Natural killer cell treated with Interleukin-12 subunit alpha and Interleukin-12 subunit beta and Interleukin-15 and Interleukin-18, amount 100 ng/mL, for 72 hours (primary cell): ENCODE measurements around the gene LY9. TPM values are rescaled to one million over a fixed set of nuclear protein-coding genes. Genes with fewer than 3 reads are reported as not detected.
"Not testable (repeated sequence)": the region's sequence is repeated elsewhere in the genome, so short reads cannot be mapped to it uniquely, and the experiment has no call there.

Experiments used
- ATAC-seq, 2 donors: fragments of 150-1000 bp; cut with Tn5 transposase in 1 of 2; sonication (Bioruptor Pico), chemical (Tn5 transposase) in 1 of 2; 2 replicates each; pipeline ENCODE4 v1.10.0; 2021
- DNase-seq: peaks from one replicate; pipeline ENCODE4 v3.0.0; 2022; ENCODE audit warnings: low spot score
- H3K27ac Mint-ChIP-seq, 2 donors: 1 replicate in 1 of 2; 2 replicates in 1 of 2; pipeline ENCODE4 v1.8.0; 2022; ENCODE audit warnings: mixed read lengths in 2 of 2, mild to moderate bottlenecking in 1 of 2, moderate library complexity in 1 of 2
- H3K27me3 Mint-ChIP-seq, 2 donors: 1 replicate in 1 of 2; 2 replicates in 1 of 2; pipeline ENCODE4 v1.8.0; 2022; ENCODE audit warnings: mixed read lengths in 2 of 2
- H3K36me3 Mint-ChIP-seq: one replicate; pipeline ENCODE4 v1.8.0; 2022; ENCODE audit warnings: mixed read lengths
- H3K4me1 Mint-ChIP-seq, 2 donors: 1 replicate in 1 of 2; 2 replicates in 1 of 2; pipeline ENCODE4 v1.8.0; 2022; ENCODE audit warnings: low read depth in 2 of 2, mixed read lengths in 2 of 2, mild to moderate bottlenecking in 1 of 2
- H3K4me3 Mint-ChIP-seq: one replicate; pipeline ENCODE4 v1.8.0; 2022; ENCODE audit warnings: mixed read lengths
- H3K9me3 Mint-ChIP-seq: 2 replicates; pipeline ENCODE4 v1.8.0; 2022; ENCODE audit warnings: mixed read lengths
- total RNA-seq, 2 donors: library from RNA; stranded (reverse); gene quantifications; one replicate each; pipeline ENCODE4 v1.2.3, GENCODE V29; 2022

The LY9 gene
- total RNA-seq, 2 donors from 2014 or later, result 0.92 to 1.2 TPM

DNA sequence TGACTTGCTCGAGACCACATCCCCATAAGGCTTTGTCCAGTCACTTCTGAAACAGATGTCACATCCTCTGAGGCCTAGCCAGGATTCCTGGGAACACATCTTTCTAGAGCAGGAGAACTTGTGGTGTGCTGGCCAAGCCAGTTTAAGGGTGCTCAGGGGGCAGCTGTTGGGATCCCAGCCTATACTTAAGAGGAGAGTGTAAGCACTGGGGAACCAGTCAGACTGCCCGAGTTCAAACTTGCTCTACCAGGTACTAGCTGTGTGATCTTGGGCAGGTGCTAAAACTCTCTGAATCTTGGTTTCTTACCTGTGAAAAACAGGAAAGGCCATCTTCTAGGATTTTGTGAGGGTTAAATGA lies 15.6 kb upstream of the LY9 start:
- no peak for DNase-seq
- no peaks in the 10 kb centered on the region for H3K36me3 Mint-ChIP-seq
- peaks cover 23 to 32% of the 10 kb centered on the region in 2 donors for H3K4me1 Mint-ChIP-seq
- H3K4me3 Mint-ChIP-seq, result no peak overlapping the region
- no peaks in the 10 kb centered on the region for H3K9me3 Mint-ChIP-seq
- H3K27me3 Mint-ChIP-seq, result peaks cover 0 to 2% of the 10 kb centered on the region in 2 donors
- no peak for ATAC-seq
- H3K27ac Mint-ChIP-seq, result no peak overlapping the region

DNA sequence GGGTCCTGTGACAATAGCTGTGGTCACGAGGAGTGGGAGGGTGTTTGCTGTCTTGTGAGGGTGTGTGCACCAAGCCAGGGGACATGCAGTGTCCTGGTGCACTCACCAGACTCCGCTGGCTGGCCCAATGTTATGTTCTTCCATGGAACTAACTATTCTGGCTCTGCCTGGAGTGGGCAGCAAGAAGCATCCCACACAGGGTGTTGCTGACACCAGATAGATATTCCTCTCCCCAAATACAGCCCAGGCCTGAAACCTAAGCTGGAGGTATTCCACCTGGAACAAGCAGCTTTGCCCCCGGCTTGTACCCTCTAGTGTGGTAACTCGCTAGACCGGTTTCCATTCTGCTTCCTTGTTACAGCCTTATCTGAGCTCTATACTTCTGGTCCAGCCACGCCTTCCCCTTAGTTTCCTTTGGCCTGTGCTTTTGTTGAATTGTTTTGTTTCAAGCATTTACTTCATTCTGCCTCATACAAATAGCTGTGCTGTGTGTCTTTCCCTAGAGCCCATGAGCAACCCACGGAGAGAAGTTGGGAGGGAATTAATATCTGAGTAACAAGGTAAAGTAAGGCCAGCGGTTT lies 14.7 kb upstream of the LY9 start:
- peaks cover 21 to 23% of the 10 kb centered on the region in 2 donors for H3K4me1 Mint-ChIP-seq
- peak overlapping the region; percentile 66 for H3K4me3 Mint-ChIP-seq
- peaks cover 0 to 2% of the 10 kb centered on the region in 2 donors for H3K27me3 Mint-ChIP-seq
- peak overlapping the region; percentile 78 to 89 for H3K27ac Mint-ChIP-seq
- ATAC-seq (no peak), DNase-seq (no peak)
- no peaks in the 10 kb centered on the region for H3K36me3 Mint-ChIP-seq
- H3K9me3 Mint-ChIP-seq, result no peaks in the 10 kb centered on the region

DNA sequence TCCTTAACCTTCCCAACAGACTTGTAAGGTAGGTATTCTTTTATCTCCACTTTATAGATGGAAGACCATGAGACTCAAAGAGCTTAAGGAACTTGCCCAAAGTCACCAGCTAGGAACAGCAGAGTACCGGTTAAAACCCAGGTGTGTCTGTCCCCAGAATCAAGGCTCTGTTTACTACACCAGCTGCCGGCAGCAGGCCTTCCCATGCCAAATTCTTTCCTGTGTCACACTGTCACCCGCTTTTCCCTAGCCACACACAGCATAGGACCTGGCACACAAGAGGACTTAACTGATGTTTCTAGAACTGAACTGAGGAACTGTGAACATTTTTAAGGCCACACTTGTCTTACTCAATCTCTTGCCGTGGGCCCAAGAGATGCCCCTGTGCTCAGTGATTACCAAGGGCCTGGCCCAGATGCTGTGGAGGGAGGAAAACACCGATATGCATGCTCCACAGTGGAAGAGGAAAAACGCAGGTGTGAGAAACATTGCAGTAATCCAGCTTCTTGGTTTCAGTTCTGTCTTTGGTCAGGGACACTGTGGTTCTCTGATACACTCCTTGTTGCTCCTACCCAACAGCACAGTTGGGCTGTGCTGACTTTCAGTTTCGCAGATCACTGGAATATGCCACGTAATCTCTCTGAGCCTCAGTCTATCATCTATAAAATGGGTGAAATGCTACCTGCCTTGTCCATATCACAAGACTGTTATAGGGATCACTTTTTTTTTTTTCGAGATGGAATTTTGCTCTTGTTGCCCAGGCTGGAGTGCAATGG lies 13.9 kb upstream of the LY9 start:
- H3K9me3 Mint-ChIP-seq, result no peaks in the 10 kb centered on the region
- peak overlapping the region; percentile 66 for H3K4me3 Mint-ChIP-seq
- peaks cover 0 to 2% of the 10 kb centered on the region in 2 donors for H3K27me3 Mint-ChIP-seq
- H3K36me3 Mint-ChIP-seq, result no peaks in the 10 kb centered on the region
- peak overlapping the region; percentile 78 to 89 for H3K27ac Mint-ChIP-seq
- DNase-seq (no peak), ATAC-seq (peak; percentile 95)
- H3K4me1 Mint-ChIP-seq, result peaks cover 19 to 21% of the 10 kb centered on the region in 2 donors

DNA sequence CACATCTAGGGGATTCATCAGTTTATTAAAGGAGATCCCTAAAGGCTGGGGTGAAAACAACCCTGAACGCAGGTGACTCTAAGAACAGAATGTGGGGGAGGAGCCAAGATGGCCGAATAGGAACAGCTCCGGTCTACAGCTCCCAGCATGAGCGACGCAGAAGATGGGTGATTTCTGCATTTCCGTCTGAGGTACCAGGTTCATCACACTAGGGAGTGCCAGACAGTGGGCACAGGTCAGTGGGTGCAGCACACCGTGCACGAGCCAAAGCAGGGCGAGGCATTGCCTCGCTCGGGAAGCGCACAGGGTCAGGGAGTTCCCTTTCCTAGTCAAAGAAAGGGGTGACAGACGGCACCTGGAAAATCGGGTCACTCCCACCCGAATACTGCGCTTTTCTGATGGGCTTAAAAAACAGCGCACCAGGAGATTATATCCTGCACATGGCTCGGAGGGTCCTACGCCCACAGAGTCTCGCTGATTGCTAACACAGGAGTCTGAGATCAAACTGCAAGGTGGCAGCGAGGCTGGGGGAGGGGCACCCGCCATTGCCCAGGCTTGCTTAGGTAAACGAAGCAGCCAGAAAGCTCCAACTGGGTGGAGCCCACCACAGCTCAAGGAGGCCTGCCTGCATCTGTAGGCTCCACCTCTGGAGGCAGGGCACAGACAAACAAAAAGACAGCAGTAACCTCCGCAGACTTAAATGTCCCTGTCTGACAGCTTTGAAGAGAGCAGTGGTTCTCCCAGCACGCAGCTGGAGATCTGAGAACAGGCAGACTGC lies 12.8 kb upstream of the LY9 start:
- DNase-seq, H3K9me3 Mint-ChIP-seq: not testable (repeated sequence)
- H3K4me1 Mint-ChIP-seq, result peaks cover 12 to 15% of the 10 kb centered on the region in 2 donors

DNA sequence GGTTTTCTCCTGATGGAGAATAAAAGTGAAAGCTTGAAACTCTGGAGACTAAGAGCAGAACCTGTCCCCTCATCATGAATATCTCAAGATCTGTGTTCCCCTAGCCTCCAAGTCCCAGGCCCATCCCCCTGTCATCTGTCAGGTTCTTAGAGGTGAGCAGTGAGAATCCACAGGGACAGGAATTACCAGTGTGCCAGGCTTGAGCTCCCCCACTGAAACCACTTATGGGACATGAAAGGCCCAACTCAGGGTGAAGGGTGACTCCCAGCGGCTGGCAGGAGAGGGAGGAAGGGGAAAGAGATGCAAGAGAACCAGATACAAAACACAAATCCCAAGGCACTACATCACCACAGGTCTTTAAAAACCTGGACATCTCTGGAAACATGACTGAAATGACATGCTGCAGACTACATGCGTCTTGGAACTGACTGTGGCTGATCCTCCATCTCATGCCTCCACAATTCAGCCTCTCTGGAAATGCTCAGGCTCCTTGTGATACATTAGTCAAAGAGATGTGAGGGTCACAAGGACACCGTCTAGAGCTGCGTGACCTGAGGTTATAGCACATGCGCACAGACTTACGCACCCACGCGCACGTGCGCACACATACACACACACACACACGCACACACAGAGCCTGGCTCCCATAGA lies 6.8 kb upstream of the LY9 start:
- Mint-ChIP-seq H3K4me1 (peaks cover 2 to 6% of the 10 kb centered on the region in 2 donors), H3K4me3 (no peak overlapping the region), H3K27me3 (peaks cover 0 to 2% of the 10 kb centered on the region in 2 donors), H3K36me3 (no peaks in the 10 kb centered on the region), H3K9me3 (no peaks in the 10 kb centered on the region), H3K27ac (no peak overlapping the region)
- no peak for ATAC-seq
- DNase-seq, result no peak

More for the DNA sequence above, 12.8 kb upstream of the LY9 start:
- H3K27me3 Mint-ChIP-seq, H3K4me3 Mint-ChIP-seq, H3K36me3 Mint-ChIP-seq, ATAC-seq: not testable (repeated sequence)
- peak overlapping the region; percentile 78 to 89 for H3K27ac Mint-ChIP-seq

DNA sequence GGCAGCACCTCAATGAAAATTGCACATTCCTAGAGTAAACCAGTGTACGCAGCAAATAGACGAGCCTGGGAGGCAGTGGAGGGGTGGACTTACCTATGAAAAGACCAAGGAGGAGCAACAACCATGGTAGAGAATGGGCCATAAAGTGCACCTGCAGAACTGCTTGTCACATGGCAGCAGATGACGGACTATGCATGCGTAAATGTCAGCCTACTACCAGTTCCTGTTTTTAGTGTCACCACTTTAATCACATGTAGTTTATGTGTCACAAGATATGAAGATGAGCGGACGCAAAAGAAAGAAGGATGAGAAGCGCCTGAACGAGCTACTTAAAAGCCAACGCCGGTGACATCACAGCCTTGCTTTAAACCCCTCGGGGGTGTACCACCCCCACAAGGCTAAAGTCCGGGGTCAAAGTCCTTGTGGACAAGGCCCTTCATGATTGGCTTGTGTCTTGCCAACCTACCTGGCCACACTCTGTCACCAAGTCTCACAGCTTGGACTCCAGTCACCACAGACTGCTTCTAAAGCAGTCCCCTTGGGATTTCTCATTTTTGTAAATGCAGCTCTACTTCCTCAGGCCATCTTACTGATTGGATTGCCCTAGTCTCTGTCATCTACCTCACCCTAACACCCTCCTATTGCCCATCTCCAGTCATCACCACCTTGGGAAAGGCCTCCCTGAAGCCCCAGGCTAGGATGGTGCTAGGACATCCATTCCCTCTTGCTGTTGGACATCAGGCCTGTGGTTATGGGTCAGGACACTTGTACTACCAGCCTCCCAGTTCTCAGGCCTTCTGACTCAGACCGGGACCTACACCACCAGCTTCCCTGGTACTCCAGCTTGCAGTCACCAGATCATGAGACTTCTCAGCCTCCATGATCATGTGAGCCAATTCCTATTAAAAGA lies 6.0 kb upstream of the LY9 start:
- ATAC-seq (peak; percentile 20 to 28), DNase-seq (no peak)
- peaks cover 9 to 11% of the 10 kb centered on the region in 2 donors for H3K4me1 Mint-ChIP-seq
- H3K9me3 Mint-ChIP-seq, result no peaks in the 10 kb centered on the region
- peak overlapping the region in 1 of 2 donors; percentile 51 for H3K27ac Mint-ChIP-seq
- peaks cover 0 to 2% of the 10 kb centered on the region in 2 donors for H3K27me3 Mint-ChIP-seq
- H3K4me3 Mint-ChIP-seq, result no peak overlapping the region
- no peaks in the 10 kb centered on the region for H3K36me3 Mint-ChIP-seq

DNA sequence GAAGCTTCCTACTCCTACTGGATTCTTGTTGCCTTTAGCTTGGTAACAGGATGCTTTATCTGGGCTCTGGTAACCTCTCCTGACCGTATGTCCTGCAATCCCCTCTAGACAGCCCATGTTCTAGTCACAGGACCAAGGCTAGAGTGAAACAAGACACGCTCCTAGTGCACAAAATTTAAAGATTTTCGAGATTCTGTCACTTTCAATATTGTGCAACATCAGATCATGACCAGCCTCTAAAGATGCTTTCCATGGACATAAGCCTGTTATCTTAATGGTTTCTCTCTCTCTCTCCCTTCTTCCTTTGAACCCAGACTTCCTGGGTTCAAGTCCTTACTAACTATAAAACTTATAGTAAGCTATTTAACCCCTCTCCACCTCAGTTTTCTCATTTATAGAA lies 1.6 kb upstream of the LY9 start:
- Mint-ChIP-seq H3K36me3 (no peaks in the 10 kb centered on the region), H3K27me3 (no peaks in the 10 kb centered on the region), H3K4me1 (peaks cover 51 to 52% of the 10 kb centered on the region in 2 donors), H3K9me3 (no peaks in the 10 kb centered on the region), H3K27ac (peak overlapping the region in 1 of 2 donors; percentile 80), H3K4me3 (no peak overlapping the region)
- no peak for ATAC-seq
- no peak for DNase-seq

DNA sequence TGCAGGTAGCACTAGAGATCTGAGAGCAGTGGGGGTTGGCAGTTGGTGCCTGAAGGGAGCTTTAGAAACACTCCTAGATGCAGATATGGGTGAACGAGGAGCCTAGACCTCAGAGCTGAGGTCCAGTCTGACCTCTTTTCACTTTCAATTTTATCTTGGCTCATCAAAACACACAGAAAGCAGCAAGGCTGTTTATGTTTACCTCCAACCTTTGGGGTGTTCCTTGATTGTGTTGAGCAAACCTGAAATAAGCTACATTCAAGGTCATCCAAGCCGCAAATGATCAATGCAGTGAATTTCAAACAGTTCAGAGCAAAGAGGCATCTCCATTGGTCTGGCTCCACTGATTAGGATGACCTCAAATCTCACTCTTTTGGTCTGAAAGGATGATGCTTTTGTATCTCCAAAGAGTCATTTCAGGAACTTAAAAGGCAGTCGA lies 1.3 kb downstream of the LY9 start:
- Mint-ChIP-seq H3K4me1 (peaks cover 71 to 74% of the 10 kb centered on the region in 2 donors), H3K9me3 (no peaks in the 10 kb centered on the region), H3K27ac (peak overlapping the region; percentile 65 to 88), H3K27me3 (no peaks in the 10 kb centered on the region), H3K4me3 (peak overlapping the region; percentile 81), H3K36me3 (no peaks in the 10 kb centered on the region)
- DNase-seq, result no peak
- no peak for ATAC-seq

DNA sequence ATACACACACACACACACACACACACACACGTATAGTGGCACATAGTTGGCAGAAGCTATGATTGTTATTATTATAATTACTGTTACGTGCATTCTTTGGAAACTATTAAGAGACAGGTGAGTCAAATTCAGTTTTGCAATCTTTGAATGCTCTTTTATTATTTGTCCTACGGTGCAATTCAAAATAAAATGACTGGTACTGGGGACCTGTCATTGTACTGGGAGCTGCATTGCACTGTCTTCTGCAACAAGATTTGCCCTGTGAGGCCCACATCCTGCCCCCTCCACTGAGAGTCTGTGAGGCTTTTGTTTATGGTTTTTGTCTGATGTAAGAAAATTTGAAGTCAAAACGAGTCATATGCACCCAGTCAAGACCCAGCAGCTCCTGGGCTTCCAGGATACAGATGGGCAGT lies 1.9 kb downstream of the LY9 start:
- DNase-seq (peak; percentile 79), ATAC-seq (peak; percentile 78 to 85)
- Mint-ChIP-seq H3K27me3 (no peaks in the 10 kb centered on the region), H3K4me3 (peak overlapping the region; percentile 81), H3K36me3 (no peaks in the 10 kb centered on the region), H3K27ac (peak overlapping the region; percentile 65 to 88), H3K4me1 (peaks cover 74 to 78% of the 10 kb centered on the region in 2 donors), H3K9me3 (no peaks in the 10 kb centered on the region)

DNA sequence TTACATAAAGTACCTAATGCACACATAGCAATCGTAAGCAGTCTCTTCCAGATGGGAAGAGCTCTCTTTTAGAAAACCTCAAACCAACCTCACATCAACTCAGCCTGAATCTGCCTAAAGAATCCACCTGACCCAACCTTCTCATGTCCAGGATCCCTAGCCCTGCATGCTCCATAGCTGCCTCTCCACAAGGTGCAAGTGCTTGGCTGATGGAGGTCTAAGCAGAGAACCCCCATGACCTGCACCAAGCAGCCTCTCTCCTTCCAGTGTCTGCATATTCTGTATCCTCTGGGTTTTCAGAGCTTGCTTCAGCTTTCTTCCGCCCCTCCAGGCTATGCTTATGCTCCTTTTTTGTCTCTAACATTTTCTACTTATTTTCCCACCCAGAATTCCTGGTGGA lies 2.5 kb downstream of the LY9 start:
- ATAC-seq (no peak), DNase-seq (no peak)
- Mint-ChIP-seq H3K4me3 (peak overlapping the region; percentile 22), H3K27ac (peak overlapping the region; percentile 65 to 88), H3K36me3 (no peaks in the 10 kb centered on the region), H3K4me1 (peaks cover 74 to 78% of the 10 kb centered on the region in 2 donors), H3K27me3 (no peaks in the 10 kb centered on the region), H3K9me3 (no peaks in the 10 kb centered on the region)

DNA sequence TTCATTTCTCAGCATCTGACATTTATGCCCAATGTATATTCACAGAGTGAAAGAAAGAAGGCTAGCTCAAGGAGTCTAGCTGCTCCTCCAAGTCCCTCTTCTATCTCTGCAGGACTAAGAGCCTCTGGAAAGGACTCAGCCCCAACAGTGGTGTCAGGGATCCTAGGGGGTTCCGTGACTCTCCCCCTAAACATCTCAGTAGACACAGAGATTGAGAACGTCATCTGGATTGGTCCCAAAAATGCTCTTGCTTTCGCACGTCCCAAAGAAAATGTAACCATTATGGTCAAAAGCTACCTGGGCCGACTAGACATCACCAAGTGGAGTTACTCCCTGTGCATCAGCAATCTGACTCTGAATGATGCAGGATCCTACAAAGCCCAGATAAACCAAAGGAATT lies 3.7 kb downstream of the LY9 start:
- Mint-ChIP-seq H3K27me3 (no peaks in the 10 kb centered on the region), H3K36me3 (peaks cover under 1% of the 10 kb centered on the region), H3K4me3 (peak overlapping the region; percentile 77), H3K27ac (peak overlapping the region; percentile 65 to 88), H3K9me3 (no peaks in the 10 kb centered on the region), H3K4me1 (peaks cover 68 to 73% of the 10 kb centered on the region in 2 donors)
- no peak for DNase-seq
- no peak for ATAC-seq

DNA sequence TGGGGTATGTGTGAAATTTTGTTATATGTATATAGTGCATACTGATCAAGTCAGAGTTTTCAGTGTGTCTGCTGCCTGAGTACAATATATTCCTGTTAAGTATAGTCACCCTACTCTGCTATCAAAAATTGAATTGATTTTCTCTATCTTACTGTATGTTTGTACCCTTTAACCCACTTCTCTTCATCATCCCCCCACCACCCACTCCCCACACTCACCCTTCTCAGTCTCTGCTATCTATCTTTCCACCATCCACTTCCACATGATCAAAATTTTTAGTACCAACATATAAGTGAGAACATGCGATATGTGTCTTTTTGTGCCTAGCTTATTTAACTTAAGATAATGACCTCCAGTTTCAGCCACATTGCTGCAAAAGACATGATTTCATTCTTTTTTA lies 4.2 kb downstream of the LY9 start:
- peaks cover 6% of the 10 kb centered on the region for H3K36me3 Mint-ChIP-seq
- no peaks in the 10 kb centered on the region for H3K27me3 Mint-ChIP-seq
- H3K9me3 Mint-ChIP-seq, result no peaks in the 10 kb centered on the region
- peak overlapping the region; percentile 77 for H3K4me3 Mint-ChIP-seq
- no peak for DNase-seq
- peak overlapping the region; percentile 65 to 88 for H3K27ac Mint-ChIP-seq
- peaks cover 71 to 74% of the 10 kb centered on the region in 2 donors for H3K4me1 Mint-ChIP-seq
- no peak for ATAC-seq
